SJCRH30 (cell line): ENCODE results near the gene RFX7. TPM values are rescaled to one million over a fixed set of nuclear protein-coding genes. Genes with fewer than 3 reads are reported as not detected.

Experiments
- DNase-seq, 2 experiments: peaks; one replicate each; pipeline ENCODE4 v3.0.0-alpha.2; 2015 to 2020
- H3K27ac ChIP-seq: fragments of 250-450 bp; sonication (Bioruptor Pico); 2 replicates; pipeline ENCODE4 v1.5.1; 2020; ENCODE audit warnings: mild to moderate bottlenecking, moderate library complexity
- H3K27me3 ChIP-seq: fragments of 250-450 bp; sonication (Bioruptor Pico); 2 replicates; pipeline ENCODE4 v1.5.1; 2020; ENCODE audit warnings: mild to moderate bottlenecking, moderate library complexity
- H3K36me3 ChIP-seq: fragments of 250-450 bp; sonication (Bioruptor Pico); 2 replicates; pipeline ENCODE4 v1.5.1; 2020; ENCODE audit warnings: mild to moderate bottlenecking, moderate library complexity
- H3K4me1 ChIP-seq: fragments of 250-450 bp; sonication (Bioruptor Pico); 2 replicates; pipeline ENCODE4 v1.5.1; 2020; ENCODE audit warnings: mild to moderate bottlenecking, moderate library complexity
- H3K4me3 ChIP-seq: fragments of 250-450 bp; sonication (Bioruptor Pico); 2 replicates; pipeline ENCODE4 v1.5.1; 2020; ENCODE audit warnings: mild to moderate bottlenecking, moderate library complexity
- H3K9me3 ChIP-seq: fragments of 250-450 bp; sonication (Bioruptor Pico); replicated peaks from 2 replicates; pipeline ENCODE4 v1.5.1; 2020; ENCODE audit warnings: mild to moderate bottlenecking, moderate library complexity
- total RNA-seq: library from RNA; depleted of rRNA; stranded (reverse); fragments of >200 nt; shearing (Covaris generic); gene quantifications from 2 replicates; pipeline ENCODE4 v1.2.3, GENCODE V29; 2014; rRNA removed

The RFX7 gene
- total RNA-seq, 1 experiment from 2014 or later, result 15.3 TPM

DNA sequence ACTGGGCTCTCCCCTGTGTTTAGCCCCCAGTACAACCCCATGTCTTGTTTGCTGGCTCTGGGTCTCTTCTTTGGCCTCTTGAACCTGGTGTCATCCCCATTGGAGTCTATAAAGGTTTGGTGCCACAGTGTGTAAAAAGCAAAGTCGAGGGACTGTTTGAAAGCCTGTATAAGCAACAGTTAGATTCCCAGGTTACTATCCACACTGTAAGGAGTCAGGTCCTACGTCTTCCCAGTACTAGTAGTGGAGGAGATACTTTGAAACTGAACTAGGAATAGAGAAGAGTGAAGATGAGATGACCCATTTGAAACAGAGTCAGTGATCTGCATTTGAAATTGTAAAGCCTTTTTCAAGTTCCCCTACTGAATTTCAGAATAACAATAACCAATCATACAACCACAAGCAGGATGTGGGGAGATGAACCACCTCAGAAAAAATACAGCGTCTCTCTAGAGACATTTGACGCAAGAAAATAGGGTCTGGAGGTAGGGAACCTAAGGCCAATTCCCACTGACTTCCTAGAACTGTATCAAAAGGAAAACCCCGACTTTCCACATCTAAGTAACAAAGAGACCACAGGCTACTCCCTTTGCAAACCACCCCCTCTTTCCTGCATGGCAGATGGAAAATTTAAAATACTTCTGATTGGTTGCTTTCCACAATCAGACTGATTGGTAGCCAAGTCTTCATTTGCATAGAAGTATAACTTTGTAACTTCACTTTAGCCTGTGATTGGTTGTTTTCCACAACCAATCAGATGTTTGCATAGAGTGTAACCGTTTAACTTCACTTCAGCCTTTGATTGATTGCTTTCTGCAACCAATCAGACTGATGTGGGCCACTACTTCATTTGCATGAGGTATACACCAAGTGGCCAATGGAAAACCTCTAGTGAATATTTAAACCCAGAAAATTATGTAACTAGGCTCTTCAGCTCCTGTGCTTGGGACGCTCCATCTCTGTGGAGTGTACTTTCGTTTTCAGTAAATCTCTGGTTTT lies 200.4 kb downstream of the RFX7 start:
- H3K27ac ChIP-seq, result 0 out of 2 replicates have a peak overlapping the region, but pooled peaks have one; percentile 13
- no peaks in the 10 kb centered on the region for H3K9me3 ChIP-seq
- H3K36me3 ChIP-seq, result no peaks in the 10 kb centered on the region
- H3K4me1 ChIP-seq, result peaks cover 25% of the 10 kb centered on the region
- no peak overlapping the region for H3K4me3 ChIP-seq
- no peaks in the 10 kb centered on the region for H3K27me3 ChIP-seq
- DNase-seq, result no peak

DNA sequence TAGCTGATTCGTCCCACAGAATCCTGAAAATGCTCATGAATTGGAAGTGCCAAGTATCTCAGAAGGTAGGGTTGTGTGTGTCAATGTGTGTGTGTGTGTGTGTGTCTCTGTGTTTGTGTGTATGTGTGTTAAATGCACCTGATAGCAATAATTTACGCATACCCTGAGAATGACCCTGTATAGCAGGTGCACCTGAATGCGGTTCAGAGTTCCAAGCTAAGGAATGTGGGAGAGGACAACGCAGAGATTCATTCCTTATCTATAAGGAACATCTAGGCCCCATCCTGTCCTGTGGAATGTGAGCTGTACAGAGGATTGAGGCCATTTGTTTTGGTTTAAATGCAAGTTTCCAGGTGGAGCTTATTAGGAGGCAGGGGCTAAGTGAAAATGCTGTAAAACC lies 201.2 kb downstream of the RFX7 start:
- no peaks in the 10 kb centered on the region for H3K36me3 ChIP-seq
- DNase-seq, result peak; percentile 33 to 43
- H3K27me3 ChIP-seq, result no peaks in the 10 kb centered on the region
- H3K4me3 ChIP-seq, result no peak overlapping the region
- H3K9me3 ChIP-seq, result no peaks in the 10 kb centered on the region
- peaks cover 31% of the 10 kb centered on the region for H3K4me1 ChIP-seq
- H3K27ac ChIP-seq, result peak overlapping the region; percentile 13; the same call in 1 of the 2 replicates

DNA sequence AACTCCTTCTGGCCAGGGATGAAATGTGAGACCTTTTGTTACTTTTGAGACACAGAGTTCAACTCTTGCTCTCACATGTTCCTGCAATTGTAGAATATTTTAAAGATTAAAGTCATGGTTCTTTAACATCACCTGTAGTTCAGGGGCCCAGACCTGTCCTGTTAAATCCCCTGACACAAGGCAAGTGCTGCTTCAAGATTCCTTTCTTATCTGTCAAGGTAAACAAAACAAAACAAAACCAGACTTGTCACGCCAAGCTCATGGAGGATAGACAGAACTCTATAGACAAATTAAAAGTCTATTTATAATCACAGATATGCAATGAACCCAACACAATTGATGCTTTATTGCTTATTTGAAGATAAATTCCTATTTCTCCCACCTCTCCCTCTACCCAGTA lies 201.6 kb downstream of the RFX7 start:
- H3K4me1 ChIP-seq, result peaks cover 31% of the 10 kb centered on the region
- H3K27me3 ChIP-seq, result no peaks in the 10 kb centered on the region
- no peak for DNase-seq
- H3K9me3 ChIP-seq, result no peaks in the 10 kb centered on the region
- H3K36me3 ChIP-seq, result no peaks in the 10 kb centered on the region
- H3K27ac ChIP-seq, result peak overlapping the region; percentile 12; the same call in 1 of the 2 replicates
- no peak overlapping the region for H3K4me3 ChIP-seq

DNA sequence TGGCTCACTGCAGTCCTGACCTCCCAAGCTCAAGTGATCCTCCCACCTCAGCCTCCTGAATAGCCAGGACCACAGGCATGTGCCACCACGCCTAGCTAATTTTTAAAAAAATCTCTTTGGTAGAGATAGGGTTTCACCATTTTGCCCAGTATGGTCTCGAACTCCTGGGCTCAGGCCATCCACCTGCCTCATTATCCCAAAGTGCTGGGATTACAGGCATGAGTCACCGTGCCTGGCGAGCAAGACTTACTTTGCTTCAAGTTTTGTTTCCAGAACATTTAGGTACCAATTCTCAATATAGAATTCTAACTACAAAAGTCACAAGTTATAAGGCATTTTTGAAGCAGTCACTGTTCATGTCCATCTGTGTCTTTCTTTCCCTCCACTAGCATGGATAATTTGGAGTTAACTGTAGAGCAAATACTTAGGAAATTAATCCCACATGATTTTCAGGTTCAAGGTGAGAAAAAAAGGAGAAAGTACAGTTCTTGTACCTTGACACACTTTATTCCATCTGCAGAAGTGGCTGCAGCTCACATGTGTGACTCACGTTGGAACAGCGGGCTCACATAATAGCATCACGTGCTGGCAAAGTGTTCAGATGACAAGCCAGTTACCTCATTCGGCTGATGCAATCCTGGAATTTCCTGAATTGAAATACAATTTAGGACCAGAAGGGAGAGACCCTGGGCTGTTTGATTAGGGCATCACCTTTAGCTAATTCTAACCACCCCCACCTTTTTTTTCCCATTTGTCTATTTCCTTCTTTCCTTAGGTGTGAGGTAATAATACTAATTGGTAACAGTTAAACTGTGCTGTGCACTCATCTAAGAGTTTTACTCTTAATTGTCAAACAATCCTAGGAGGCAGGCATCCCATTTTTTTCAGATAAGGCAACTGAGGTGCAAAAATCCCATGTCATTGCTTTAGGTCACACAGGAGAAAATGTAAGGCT lies 203.3 kb downstream of the RFX7 start:
- H3K27ac ChIP-seq, result peak overlapping the region; percentile 68
- DNase-seq, result peak; percentile 75 to 81
- H3K4me1 ChIP-seq, result peaks cover 31% of the 10 kb centered on the region

DNA sequence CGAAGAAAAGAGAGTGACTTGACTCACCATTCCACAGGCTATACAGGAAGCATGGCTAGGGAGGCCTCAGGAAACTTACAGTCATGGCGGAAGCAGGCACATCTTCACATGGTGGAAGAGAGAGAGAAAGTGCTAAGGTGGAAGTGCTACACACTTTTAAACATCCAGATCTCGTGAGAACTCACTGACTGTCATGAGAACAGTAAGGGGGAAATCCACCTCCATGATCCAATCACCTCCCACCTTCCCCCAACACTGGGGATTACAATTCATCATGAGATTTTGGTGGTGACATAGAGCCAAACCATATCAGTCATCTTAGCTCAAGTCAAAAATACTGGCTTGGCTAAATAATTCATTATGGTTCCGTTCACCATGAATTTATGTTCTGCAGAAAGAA lies 205.0 kb downstream of the RFX7 start:
- Histone ChIP-seq H3K4me3 (no peak overlapping the region), H3K27ac (no peak overlapping the region), H3K36me3 (no peaks in the 10 kb centered on the region), H3K4me1 (peaks cover 31% of the 10 kb centered on the region), H3K27me3 (no peaks in the 10 kb centered on the region), H3K9me3 (no peaks in the 10 kb centered on the region)
- DNase-seq, result no peak

More for the DNA sequence above, 203.3 kb downstream of the RFX7 start:
- Histone ChIP-seq H3K36me3 (no peaks in the 10 kb centered on the region), H3K27me3 (no peaks in the 10 kb centered on the region), H3K9me3 (no peaks in the 10 kb centered on the region), H3K4me3 (no peak overlapping the region)

DNA sequence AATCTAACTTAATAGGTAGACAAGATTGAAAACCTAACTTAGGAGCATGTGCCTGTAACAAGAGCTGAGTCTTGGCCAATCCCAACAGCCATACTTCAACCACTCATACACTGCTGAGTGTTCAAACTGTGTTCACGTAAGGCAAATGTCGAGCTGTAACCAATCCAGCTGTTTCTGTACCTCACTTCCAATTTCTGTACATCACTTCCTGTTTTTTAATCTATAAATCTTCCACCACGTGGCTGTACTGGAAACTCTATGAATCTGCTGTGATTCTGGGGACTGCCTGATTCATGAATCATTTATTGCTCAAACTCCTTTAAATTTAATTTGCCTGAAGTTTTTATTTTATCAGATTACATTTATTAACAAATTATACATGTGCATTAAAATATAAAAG lies 205.7 kb downstream of the RFX7 start:
- peaks cover 27% of the 10 kb centered on the region for H3K4me1 ChIP-seq
- peak in 1 of 2 experiments; percentile 45 for DNase-seq
- H3K36me3 ChIP-seq, result no peaks in the 10 kb centered on the region
- no peaks in the 10 kb centered on the region for H3K9me3 ChIP-seq
- H3K27ac ChIP-seq, result no peak overlapping the region; the same call in 1 of the 2 replicates
- H3K27me3 ChIP-seq, result no peaks in the 10 kb centered on the region
- H3K4me3 ChIP-seq, result no peak overlapping the region

Other genes starting within 250 kb of the RFX7 start
- gene TEX9, start 121.5 kb upstream of the RFX7 start, total RNA-seq, result 3.4 and 4.4 TPM in 2 replicates
- gene MNS1, start 221.3 kb upstream of the RFX7 start, total RNA-seq, result 8.2 and 10.6 TPM in 2 replicates